GM18861 (cell line): ENCODE results near the gene ACOT7.

ENCODE experiments used
- ATAC-seq: cut with Tn5 transposase; IDR thresholded peaks from one replicate; pipeline ENCODE4 v1.9.1; 2021; ENCODE audit not compliant: unreplicated experiment

ACOT7 gene

DNA sequence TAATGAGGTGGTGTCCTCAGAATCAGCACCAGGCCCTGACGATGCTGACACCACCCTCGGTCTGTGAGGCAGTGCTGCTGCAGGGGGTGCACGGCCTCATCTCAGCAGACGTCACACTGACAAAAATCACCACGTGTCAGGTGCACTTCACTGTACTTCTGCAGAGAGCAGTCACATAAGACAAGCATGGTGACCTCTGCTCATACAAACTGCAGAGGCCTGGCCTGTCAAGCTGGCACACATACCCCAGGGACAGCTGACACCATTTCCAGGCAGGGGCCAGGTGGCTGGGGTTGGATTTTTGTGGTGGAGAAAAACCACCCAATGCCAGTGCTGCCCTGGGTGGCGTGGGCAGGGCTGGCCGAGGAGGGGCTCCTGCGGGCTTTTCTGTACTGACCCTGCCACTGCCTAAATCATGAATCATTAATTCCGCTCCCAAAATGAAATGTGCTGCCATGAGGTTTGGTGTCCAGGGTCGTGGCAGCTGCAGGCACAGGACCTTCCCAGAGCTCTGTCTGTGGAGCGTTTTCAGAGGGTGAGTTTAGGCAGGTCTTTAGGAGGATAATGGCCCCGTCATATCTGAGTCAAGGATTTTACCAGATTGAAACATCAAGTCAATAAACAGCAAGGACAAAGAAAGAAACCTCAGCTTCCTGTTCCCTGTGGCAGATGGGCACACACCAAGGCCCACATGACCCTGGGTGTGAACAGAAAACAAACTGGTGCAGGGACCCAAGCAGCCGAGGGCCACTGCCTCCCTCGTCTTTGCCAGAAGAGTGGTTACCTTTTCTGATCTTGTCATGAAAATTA, 99.3 kb downstream of the ACOT7 start:
- no peak for ATAC-seq

DNA sequence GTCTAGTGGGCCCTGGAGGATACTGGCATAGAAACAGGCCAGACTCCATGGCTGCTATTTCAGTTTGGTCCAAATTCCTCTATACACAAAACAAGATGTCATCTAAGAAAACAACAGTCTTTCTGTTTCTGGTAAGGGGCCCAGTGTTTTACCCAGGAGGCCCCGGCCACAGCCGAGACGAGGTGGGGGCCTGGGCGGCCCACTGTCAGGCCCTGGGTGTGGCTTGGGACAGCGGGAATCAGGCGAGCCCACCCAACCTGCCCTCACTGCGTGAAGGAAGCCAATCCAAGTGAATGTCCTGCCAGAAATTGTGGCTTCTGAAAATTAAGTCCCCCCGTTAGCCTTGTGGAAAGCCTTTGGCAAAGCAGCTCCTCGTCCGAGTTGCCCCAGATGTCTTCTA, 101.5 kb downstream of the ACOT7 start:
- ATAC-seq, result no peak

DNA sequence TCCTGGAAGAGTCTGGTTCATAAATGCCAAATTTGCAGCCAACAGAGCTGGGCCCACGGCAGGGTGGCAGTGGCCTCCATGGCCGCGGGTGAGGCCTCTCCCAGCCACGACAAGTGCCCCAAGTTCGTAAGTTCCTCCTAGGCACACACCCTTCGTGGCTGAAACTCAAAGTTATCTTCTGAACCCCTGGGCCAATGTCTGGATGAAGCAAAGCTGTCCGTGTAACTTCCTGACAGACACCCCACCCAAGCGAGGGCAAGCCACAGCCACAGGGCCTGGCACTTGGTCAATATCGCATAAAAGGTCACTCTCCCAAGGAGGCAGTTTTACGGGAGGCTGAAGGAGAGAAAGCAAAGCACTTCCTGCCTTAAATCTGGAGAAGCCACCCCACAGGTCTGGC, 104.9 kb downstream of the ACOT7 start:
- no peak for ATAC-seq

DNA sequence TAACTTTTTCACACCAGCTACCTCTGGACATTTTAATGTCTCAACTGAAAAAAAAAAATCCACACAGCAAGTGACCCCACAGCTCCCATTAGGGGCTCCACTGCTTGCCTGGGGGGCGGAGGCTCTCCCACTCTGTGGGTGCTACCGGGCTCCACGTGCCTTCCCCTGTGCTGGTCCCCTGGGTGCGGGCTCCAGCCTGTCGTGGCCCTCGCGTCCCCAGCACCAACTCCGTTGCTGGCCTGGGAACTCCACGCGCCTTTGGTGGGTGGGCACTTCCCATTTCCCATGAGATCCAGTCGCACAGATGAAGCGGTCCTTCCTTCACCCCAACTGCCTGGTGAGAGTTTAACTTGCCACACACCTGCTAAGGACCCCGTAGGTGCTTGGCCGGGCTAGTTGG, 105.5 kb downstream of the ACOT7 start:
- ATAC-seq, result no peak

DNA sequence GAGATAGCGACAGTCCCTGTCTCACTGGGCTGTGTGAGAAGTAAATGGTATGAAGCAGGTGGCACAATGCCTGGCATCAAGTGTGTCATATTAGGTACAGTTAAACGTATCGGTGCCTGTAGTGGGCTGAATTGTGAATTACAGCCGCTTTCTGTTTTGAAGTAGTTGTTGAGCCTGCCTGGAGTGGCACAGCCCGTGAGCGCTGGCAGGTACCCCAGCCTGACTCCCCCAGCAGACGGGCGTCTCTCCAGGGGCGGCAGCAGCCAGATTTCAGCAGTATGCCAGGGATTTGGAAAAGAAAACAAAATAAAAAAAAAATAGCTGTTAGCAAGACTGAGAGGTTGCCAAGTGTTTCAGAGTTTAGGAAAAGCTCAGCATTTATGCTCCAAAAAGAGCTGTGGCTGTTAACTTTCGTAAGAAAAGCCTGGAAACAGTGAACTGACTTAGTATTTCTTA, 106.1 kb downstream of the ACOT7 start:
- no peak for ATAC-seq

DNA sequence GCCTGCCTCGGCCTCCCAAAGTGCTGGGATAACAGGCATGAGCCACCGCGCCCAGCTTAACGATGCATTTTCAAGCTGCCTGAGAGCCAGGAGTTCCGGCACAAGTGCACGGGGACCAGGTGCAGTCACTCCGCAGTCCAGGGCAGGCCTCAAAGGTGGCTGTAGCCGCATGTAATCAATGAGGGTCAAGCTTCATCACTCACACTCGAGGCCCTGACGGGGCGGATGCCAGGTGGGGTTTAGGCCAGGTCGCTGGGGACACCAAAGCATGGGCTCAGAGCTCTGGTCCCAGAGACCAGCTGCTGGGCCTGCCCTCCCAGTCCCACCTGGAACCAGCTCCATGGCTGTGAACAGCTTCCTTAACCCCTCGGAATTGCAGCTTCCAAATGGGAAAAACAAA, 106.5 kb downstream of the ACOT7 start:
- no peak for ATAC-seq

DNA sequence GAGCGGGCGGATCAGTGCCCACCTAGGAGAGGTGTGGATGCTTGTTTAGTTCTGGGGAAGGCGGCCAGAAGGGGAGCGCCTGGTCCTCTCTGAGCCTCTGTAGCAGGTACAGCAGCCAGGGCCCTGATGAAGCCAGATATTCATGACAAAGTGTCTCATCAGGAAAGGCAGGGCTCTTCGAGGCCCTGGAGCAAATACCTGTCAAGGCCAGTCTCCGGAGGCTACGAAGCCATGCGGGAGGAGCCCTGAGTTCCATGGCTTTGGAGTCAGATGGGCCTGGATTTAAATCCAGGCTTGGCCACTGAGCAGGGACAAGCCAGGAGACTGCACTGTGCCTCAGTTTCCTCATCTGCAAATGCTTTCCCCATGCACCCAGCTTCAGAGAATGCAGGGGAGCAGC, 107.3 kb downstream of the ACOT7 start:
- ATAC-seq, result no peak

DNA sequence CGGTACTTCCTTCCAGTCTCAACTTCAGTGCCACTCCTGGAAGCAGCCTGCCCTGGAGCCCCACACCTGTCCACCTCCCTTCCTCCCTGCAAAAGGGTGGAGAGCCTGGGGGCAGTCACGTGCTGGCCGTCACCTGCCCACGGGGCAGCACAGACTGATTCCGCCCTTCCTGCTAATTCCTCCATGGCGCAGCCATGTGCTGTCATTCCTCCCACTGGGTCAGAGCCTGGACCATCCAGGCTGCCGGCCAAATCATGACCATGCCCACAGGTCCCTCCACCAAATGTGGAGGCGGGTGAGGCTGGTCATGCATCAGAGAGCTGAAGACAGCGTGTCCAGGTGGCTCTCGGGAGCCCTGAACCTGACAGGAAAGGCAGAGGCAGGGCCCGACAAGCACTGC, 108.2 kb downstream of the ACOT7 start:
- ATAC-seq, result no peak

DNA sequence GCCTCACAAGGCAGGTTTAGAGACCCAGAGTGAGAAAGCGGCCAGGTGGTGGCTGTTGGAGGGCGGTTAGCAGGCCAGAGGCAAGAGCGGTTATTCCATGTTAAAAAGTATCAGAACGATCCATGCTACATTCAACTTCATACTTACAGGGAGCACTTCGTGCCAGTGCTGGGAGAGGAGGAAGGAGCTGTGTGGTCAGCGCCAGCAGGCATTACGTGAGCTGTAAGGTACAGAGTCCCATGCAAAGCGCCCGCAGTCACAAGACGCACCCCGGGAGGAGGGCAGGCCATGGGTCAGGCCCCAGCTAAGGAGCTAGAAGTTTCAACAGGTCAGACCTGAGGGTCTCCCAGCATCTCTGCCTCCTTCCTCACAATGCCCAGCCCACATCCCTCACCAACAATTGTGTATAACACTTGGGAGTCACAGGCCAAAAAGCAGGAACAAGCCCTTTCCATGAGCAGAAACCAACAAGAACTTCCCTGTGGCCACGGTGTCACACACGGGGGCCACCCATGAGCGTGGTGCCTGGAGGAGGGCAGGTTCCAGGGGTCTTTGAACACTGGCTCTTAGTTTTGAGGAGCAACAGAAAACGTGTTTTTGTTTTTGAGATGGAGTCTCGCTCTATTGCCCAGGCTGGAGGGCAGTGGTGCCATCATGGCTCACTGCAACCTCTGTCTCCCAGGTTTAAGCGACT, 110.8 kb downstream of the ACOT7 start:
- ATAC-seq, result no peak

DNA sequence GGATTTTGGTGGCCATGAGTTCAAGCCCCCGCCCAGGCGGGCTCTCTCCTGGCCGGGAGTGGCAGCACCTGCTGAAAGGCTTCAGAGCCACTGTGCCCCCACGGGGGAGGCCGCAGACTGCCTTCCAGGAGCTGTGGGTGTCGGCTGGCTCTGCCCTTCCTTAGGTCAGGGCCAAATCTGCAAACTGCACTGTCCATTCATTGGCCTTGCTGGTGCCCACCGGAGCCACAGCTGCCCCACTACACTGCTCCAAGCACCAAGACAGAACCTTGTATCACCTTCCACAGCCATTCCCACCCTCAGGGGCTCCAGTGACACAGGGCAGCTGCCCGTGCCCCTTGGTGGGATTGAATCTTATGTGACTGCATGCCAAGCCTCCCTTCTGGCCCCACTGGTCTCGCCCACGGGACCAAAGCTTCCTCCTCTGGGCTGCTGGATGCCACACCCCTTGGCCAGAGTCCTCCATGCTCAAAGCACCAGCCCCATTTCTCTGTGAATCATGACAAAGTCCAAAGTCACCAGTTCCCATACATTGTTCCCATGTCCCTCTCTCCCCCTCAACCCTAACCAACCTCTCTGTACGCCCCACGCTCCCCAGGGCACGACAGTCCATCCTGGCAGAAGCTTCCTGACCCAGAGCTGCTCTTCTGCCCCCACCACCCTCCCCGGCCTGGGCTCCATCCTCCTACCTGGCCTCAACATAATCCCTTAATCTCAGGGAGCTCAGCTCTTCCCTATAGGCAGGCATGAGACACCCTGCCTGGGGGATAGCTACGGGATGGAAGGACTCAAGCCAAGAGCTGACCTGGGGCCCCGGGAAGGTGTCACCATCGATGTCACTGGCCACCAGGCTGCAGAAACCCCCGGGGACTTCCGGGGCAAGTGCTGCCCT, 111.8 kb downstream of the ACOT7 start:
- ATAC-seq, result no peak

DNA sequence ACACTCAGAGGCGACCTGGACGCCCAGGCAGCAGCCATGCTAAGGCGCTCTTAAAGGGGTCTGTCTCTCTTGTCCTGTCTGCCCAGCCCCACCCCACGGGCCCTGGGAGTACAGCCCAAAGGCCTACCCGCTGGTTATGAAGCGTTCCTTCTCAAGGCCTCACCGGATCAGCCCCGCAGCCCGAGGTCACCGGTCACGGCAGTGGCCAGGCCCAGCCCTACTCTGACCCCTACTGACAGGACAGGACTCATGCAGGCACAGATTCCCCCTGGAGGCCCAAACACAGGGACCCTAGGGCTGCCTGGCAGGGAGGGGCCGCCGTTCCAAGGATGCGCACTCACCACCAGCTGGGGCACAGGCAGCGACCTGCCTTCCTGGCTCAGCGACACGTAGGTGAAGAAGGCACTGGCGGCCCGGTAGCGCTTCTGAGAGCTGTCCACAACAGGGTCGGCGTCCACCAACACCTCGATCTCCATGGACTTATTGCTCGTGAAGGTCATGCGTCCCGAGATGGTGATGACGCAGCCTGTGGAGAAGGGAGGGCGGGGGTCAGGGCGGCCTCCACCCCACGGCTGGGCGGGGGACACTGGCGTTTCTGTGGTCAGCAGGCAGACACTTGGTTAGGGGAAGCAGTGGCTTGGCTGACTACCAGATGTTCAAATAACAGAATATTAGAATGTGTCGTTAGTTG, 112.7 kb downstream of the ACOT7 start:
- no peak for ATAC-seq

DNA sequence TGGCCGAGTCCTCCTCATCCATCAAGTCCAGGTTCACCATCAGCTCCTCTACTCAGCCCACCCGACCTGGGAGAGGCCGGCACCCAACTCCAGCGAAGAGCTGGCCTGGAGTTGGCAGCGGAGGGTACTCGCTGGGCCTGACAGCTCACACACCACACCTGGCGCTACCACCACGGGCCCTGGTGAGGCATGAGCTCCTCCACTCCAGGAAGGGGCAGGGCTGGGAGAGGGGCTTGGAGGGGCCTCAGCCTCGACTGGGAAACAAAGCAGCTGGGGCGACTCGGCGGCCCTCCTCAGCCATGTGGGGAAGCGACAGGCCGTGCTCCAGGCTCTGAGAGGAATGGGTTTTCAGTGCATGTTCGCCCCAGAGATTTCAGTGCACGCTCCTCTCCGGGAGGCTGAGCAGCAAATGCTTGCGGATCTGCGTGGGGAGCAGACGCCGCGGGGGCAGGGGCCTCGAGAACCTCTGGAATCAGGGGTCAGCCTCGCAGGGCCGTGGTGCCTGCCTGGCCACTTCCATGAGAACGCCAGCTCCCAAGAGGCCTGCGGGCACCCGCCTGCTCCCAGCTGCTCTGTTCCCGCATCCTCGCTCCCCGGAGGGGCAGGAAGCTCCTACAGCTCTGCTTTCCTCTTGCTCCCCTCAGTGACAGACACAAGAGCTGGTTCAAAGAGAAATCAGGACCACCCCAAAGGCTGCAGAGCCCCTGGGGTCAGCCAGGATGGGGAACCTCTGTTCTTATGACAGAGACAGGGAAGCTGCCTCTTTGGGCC, 113.8 kb downstream of the ACOT7 start:
- no peak for ATAC-seq

DNA sequence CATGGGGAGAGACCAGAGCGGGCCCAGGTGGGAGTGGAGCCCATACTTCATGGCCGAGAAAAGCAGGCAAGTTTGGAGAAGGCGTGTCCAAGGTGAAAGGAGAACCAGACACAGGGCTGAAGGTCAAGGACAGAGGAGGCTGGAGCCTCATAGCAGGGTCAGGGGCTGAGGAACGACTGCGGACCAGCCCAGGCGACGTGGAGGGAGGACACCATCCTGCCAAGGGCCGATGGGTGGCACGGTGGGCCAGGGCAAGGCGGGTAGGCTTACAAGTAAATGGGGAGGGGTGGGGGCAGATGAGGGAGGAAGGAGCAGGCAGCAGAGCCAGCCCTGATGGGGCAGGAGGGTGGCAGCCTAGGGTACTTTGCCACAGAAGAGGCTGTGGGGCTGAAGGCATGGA, 114.5 kb downstream of the ACOT7 start:
- no peak for ATAC-seq

DNA sequence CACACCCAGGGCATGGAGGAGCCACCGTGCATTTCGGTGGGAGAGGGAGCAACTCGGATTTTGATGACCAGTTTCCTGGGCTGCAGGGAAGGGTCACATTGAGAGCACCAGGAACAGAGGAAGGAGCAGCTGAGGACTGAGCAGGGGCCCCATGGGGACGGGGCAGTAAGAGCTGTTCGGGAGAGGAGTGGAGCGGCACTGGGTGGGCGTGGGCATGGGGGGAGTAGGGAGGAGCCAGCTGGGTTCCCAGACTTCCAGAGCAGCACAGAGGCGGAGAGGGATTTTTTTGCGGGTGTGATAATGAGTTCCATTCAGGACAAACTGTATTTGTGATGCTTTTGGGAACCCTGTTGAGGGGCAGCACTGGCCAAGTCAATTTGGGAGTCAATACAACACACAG, 115.3 kb downstream of the ACOT7 start:
- no peak for ATAC-seq

DNA sequence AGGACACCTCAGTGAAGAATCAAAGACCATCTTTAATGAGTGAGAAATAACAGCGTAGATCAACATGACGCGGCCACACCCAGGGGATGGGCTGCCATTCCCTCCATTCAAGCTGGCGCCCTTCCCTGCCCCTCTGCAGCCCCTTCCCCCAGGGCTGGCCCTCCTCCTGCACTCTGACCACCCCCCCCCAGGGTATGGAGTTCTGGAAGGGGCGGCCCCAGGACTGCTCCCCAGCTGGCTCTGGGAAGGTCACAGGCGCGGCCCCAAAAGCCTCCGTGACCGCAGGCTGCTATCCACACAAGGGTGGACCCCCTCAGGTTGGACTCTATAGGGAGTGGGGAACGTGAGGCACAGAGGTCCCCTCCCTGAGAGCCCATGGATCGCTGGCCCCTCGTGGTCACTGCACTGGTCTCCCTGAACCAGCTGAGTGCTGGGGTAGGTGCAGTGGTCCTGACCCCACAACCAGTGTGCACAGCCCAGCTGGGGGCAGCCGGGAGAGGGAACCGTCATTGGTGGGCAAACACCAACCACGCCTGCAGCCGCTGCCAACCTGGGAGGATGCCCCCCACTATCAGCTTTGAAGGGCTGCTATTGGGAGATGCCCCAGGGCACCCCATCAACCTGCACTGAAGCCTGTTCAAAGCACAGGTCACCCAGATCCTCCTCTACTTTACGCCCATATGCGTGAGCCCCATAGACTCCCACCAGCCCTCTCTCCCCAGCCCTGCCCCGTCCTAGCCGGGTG, 116.6 kb downstream of the ACOT7 start:
- ATAC-seq, result no peak

DNA sequence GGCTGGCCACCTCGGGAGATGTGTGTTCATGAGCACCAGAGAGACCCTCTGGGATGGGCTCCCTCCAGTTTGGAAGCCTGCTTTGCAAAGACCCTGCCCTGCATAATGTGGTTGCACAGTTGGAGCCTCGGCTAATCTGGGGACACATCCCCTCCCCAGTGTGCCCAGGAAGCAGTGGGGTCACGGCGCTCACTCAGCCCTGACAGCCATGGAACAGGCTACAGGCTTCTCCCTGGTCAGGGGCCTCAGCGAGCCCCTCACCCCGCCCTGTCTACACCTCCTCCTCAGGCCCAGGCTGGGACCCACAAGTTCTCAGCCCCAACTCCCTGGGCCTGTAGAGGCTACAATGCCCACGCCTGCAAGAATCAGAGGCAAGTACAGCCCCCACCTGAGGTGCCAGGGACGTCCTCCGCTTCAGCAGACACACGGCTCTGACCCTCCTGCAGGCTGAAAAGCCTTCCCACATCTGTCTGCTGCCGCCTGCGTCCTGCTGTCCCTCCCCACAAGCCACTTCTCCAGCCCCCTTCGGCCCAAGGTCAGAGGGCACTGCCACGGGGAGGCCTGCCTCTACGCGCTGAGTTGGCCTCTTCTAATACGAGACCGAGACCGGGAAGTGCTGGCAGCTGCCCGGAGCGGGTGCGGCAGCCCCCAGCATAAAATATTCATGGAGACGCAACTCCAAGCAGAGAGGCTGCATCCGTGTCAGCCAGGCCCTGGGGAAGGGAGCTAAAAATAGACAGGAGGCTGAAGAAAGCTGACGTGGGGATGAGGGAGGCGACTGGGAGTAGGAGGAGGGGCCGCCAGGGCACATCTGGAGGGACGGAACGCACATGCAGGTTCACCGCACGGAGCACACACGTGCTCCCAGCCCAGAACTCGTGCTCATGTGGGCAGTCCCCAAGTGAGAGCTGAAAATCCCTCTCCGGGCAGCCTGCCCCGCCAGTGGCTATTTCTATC, 117.5 kb downstream of the ACOT7 start:
- ATAC-seq, result no peak

DNA sequence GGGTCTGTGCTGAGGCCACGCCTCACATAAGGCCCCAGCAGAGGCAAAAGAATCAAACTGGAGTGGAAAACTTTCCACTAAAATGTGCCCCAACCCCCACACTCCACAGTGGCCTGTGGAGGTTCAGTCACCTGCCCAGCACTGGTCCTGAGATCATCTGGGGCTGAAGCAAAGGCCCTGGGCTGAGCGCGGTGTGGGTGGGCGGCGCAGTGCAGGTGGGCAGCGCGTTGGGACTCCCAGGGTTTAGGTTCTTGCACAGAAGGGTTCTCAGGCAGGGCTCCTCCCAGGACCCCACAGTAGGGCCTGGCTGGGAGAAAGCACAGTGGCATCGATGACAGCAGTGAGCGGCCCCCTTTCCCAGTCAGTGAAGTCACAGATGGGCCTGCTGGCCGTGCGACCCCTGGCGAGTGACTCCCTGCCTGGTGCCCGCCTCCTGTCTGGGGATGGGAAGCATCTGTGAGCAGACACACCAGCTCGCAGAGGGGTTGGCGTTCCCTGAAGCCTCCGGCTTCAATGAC, 118.9 kb downstream of the ACOT7 start:
- no peak for ATAC-seq

DNA sequence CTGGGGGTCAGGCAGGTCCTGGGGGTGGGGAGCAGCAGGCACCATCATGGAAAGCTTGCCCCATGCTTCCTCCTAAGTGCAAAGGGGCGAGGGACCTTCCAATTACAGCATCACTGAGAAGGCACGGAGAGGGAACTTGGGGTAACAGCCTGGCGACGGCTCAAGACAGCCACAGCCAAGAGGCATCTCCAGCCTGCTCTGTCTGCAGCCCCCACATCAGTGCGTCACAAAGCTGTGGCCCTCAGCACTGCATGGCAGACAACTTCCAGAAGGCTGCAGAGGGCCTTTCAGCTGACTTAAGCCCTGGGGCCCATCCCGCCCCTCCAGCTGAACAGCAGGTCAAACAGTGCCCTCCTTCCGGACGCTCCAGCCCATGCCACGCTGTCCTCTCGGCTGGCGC, 119.5 kb downstream of the ACOT7 start:
- ATAC-seq, result no peak
